ENCODE data around the gene TMEM82.

Gene TMEM82

GRCh38 chr1:15722411-15722810 is 19.9 kb upstream of the TMEM82 start:
- Histone ChIP-seq H3K27me3 (ENCODE audit: control insufficient read depth, insufficient read depth, low read length) (no peaks in the 10 kb centered on the region), H3K36me3 (ENCODE audit: control insufficient read depth, insufficient read depth, low read length) (peaks cover 65% of the 10 kb centered on the region), H3K27ac (ENCODE audit: low read depth, low read length) (no peak overlapping the region), H3K9ac (ENCODE audit: low read depth, low read length) (no peak overlapping the region), H3K4me1 (ENCODE audit: control insufficient read depth, insufficient read depth, low read length) (no peaks in the 10 kb centered on the region), H3K9me3 (ENCODE audit: control insufficient read depth, insufficient read depth, low read length) (no peaks in the 10 kb centered on the region), H3K4me3 (ENCODE audit: low read depth, low read length) (no peak overlapping the region)

- Histone ChIP-seq H3K4me1 (ENCODE audit: control insufficient read depth, insufficient read depth, low read length) (no peaks in the 10 kb centered on the region), H3K4me3 (ENCODE audit: low read depth, low read length) (no peak overlapping the region), H3K9me3 (ENCODE audit: control insufficient read depth, insufficient read depth, low read length) (no peaks in the 10 kb centered on the region), H3K27me3 (ENCODE audit: control insufficient read depth, insufficient read depth, low read length) (no peaks in the 10 kb centered on the region), H3K27ac (ENCODE audit: low read depth, low read length) (no peak overlapping the region), H3K9ac (ENCODE audit: low read depth, low read length) (no peak overlapping the region), H3K36me3 (ENCODE audit: control insufficient read depth, insufficient read depth, low read length) (peaks cover 65% of the 10 kb centered on the region)
Measured at GRCh38 chr1:15722836-15723532, 19.3 kb upstream of the TMEM82 start.

- no peaks in the 10 kb centered on the region for H3K9me3 ChIP-seq (ENCODE audit: control insufficient read depth, insufficient read depth, low read length)
- H3K9ac ChIP-seq (ENCODE audit: low read depth, low read length), result no peak overlapping the region
- no peak overlapping the region for H3K4me3 ChIP-seq (ENCODE audit: low read depth, low read length)
- no peak overlapping the region for H3K27ac ChIP-seq (ENCODE audit: low read depth, low read length)
- H3K36me3 ChIP-seq (ENCODE audit: control insufficient read depth, insufficient read depth, low read length), result peaks cover 68% of the 10 kb centered on the region
- no peaks in the 10 kb centered on the region for H3K4me1 ChIP-seq (ENCODE audit: control insufficient read depth, insufficient read depth, low read length)
- H3K27me3 ChIP-seq (ENCODE audit: control insufficient read depth, insufficient read depth, low read length), result no peaks in the 10 kb centered on the region
Measured at GRCh38 chr1:15723631-15724246, 18.6 kb upstream of the TMEM82 start.

- Histone ChIP-seq H3K9me3 (ENCODE audit: control insufficient read depth, insufficient read depth, low read length) (no peaks in the 10 kb centered on the region), H3K4me3 (ENCODE audit: low read depth, low read length) (no peak overlapping the region), H3K27me3 (ENCODE audit: control insufficient read depth, insufficient read depth, low read length) (no peaks in the 10 kb centered on the region), H3K4me1 (ENCODE audit: control insufficient read depth, insufficient read depth, low read length) (no peaks in the 10 kb centered on the region), H3K27ac (ENCODE audit: low read depth, low read length) (no peak overlapping the region), H3K36me3 (ENCODE audit: control insufficient read depth, insufficient read depth, low read length) (peaks cover 69% of the 10 kb centered on the region), H3K9ac (ENCODE audit: low read depth, low read length) (no peak overlapping the region)
Measured at GRCh38 chr1:15724949-15725880, 17.1 kb upstream of the TMEM82 start.

GRCh38 chr1:15726508-15726907 is 15.8 kb upstream of the TMEM82 start:
- Histone ChIP-seq H3K27me3 (ENCODE audit: control insufficient read depth, insufficient read depth, low read length) (no peaks in the 10 kb centered on the region), H3K36me3 (ENCODE audit: control insufficient read depth, insufficient read depth, low read length) (peaks cover 72% of the 10 kb centered on the region), H3K4me3 (ENCODE audit: low read depth, low read length) (no peak overlapping the region), H3K9me3 (ENCODE audit: control insufficient read depth, insufficient read depth, low read length) (no peaks in the 10 kb centered on the region), H3K4me1 (ENCODE audit: control insufficient read depth, insufficient read depth, low read length) (no peaks in the 10 kb centered on the region), H3K9ac (ENCODE audit: low read depth, low read length) (no peak overlapping the region), H3K27ac (ENCODE audit: low read depth, low read length) (no peak overlapping the region)

- Histone ChIP-seq H3K27me3 (ENCODE audit: control insufficient read depth, insufficient read depth, low read length) (no peaks in the 10 kb centered on the region), H3K36me3 (ENCODE audit: control insufficient read depth, insufficient read depth, low read length) (peaks cover 73% of the 10 kb centered on the region), H3K27ac (ENCODE audit: low read depth, low read length) (no peak overlapping the region), H3K9me3 (ENCODE audit: control insufficient read depth, insufficient read depth, low read length) (no peaks in the 10 kb centered on the region), H3K4me3 (ENCODE audit: low read depth, low read length) (no peak overlapping the region), H3K9ac (ENCODE audit: low read depth, low read length) (no peak overlapping the region), H3K4me1 (ENCODE audit: control insufficient read depth, insufficient read depth, low read length) (no peaks in the 10 kb centered on the region)
Measured at GRCh38 chr1:15727021-15727420, 15.3 kb upstream of the TMEM82 start.

- Histone ChIP-seq H3K4me3 (ENCODE audit: low read depth, low read length) (no peak overlapping the region), H3K27me3 (ENCODE audit: control insufficient read depth, insufficient read depth, low read length) (no peaks in the 10 kb centered on the region), H3K9me3 (ENCODE audit: control insufficient read depth, insufficient read depth, low read length) (no peaks in the 10 kb centered on the region), H3K9ac (ENCODE audit: low read depth, low read length) (no peak overlapping the region), H3K36me3 (ENCODE audit: control insufficient read depth, insufficient read depth, low read length) (peaks cover 75% of the 10 kb centered on the region), H3K27ac (ENCODE audit: low read depth, low read length) (no peak overlapping the region), H3K4me1 (ENCODE audit: control insufficient read depth, insufficient read depth, low read length) (no peaks in the 10 kb centered on the region)
Measured at GRCh38 chr1:15727424-15727823, 14.9 kb upstream of the TMEM82 start.

GRCh38 chr1:15727866-15728534 is 14.3 kb upstream of the TMEM82 start:
- Histone ChIP-seq H3K9ac (ENCODE audit: low read depth, low read length) (no peak overlapping the region), H3K4me1 (ENCODE audit: control insufficient read depth, insufficient read depth, low read length) (no peaks in the 10 kb centered on the region), H3K27ac (ENCODE audit: low read depth, low read length) (no peak overlapping the region), H3K27me3 (ENCODE audit: control insufficient read depth, insufficient read depth, low read length) (no peaks in the 10 kb centered on the region), H3K9me3 (ENCODE audit: control insufficient read depth, insufficient read depth, low read length) (no peaks in the 10 kb centered on the region), H3K4me3 (ENCODE audit: low read depth, low read length) (no peak overlapping the region), H3K36me3 (ENCODE audit: control insufficient read depth, insufficient read depth, low read length) (peaks cover 73% of the 10 kb centered on the region)

GRCh38 chr1:15728937-15729657 is 13.2 kb upstream of the TMEM82 start:
- Histone ChIP-seq H3K9ac (ENCODE audit: low read depth, low read length) (no peak overlapping the region), H3K36me3 (ENCODE audit: control insufficient read depth, insufficient read depth, low read length) (peaks cover 82% of the 10 kb centered on the region)

GRCh38 chr1:15730423-15730822 is 11.9 kb upstream of the TMEM82 start:
- H3K27ac ChIP-seq (ENCODE audit: low read depth, low read length), result no peak overlapping the region
- H3K9ac ChIP-seq (ENCODE audit: low read depth, low read length), result no peak overlapping the region
- H3K4me3 ChIP-seq (ENCODE audit: low read depth, low read length), result no peak overlapping the region
- no peaks in the 10 kb centered on the region for H3K27me3 ChIP-seq (ENCODE audit: control insufficient read depth, insufficient read depth, low read length)
- H3K4me1 ChIP-seq (ENCODE audit: control insufficient read depth, insufficient read depth, low read length), result no peaks in the 10 kb centered on the region
- H3K36me3 ChIP-seq (ENCODE audit: control insufficient read depth, insufficient read depth, low read length), result peaks cover 86% of the 10 kb centered on the region
- H3K9me3 ChIP-seq (ENCODE audit: control insufficient read depth, insufficient read depth, low read length), result no peaks in the 10 kb centered on the region

More at GRCh38 chr1:15728937-15729657, 13.2 kb upstream of the TMEM82 start:
- Histone ChIP-seq H3K27me3 (ENCODE audit: control insufficient read depth, insufficient read depth, low read length) (no peaks in the 10 kb centered on the region), H3K9me3 (ENCODE audit: control insufficient read depth, insufficient read depth, low read length) (no peaks in the 10 kb centered on the region), H3K27ac (ENCODE audit: low read depth, low read length) (no peak overlapping the region), H3K4me1 (ENCODE audit: control insufficient read depth, insufficient read depth, low read length) (no peaks in the 10 kb centered on the region), H3K4me3 (ENCODE audit: low read depth, low read length) (no peak overlapping the region)

All from HUES48 (cell line).